ENCODE measurements around the gene FNIP1. TPM values are rescaled to one million over a fixed set of nuclear protein-coding genes. Genes with fewer than 3 reads are reported as not detected.
"Not testable (repeated sequence)": the region's sequence is repeated elsewhere in the genome, so short reads cannot be mapped to it uniquely, and the experiment has no call there.

The FNIP1 gene
- total RNA-seq, 2 donors from 2014 or later = 19.9 to 25.6 TPM

DNA sequence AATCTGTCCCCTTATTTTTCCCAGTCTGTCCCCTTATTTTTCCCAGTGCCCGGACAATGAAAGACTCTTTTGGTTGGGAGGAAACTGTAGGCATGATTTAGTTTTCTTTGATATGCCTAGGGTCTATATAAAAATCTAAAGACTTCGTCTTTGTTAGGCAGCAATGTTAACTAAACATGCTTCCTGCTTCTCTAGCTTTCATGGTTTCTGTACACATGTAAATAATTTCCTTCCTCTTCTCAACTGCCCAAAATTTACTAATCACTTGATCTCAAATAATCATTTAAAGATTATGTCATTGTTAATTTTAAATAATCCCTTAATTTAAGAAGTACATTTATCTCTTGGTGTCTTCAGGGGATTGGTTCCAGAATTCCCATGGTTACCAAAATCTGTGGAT, 114.0 kb downstream of the FNIP1 start:
- H3K27me3 ChIP-seq (ENCODE audit: control insufficient read depth, insufficient read depth, low read length, poor library complexity, severe bottlenecking) = no peaks in the 10 kb centered on the region
- Mint-ChIP-seq H3K36me3 (ENCODE audit: low read depth) (peaks cover 13% of the 10 kb centered on the region), H3K27ac (peak overlapping the region; percentile 72), H3K27me3 (ENCODE audit: insufficient read depth) (no peaks in the 10 kb centered on the region), H3K9me3 (no peaks in the 10 kb centered on the region), H3K4me3 (no peak overlapping the region), H3K4me1 (peaks cover 5% of the 10 kb centered on the region)
- no peaks in the 10 kb centered on the region for H3K9me3 ChIP-seq (ENCODE audit: control insufficient read depth, low read length)
- peaks cover 25% of the 10 kb centered on the region for H3K36me3 ChIP-seq (ENCODE audit: control insufficient read depth, insufficient read depth, low read length)
- 100% methylated on average over 1 to 2 of the region's 2 CpGs for WGBS, 2 experiments (ENCODE audit: insufficient coverage in 1 of 2, insufficient read length in 1 of 2)
- no peak overlapping the region for H3K27ac ChIP-seq (ENCODE audit: low read depth, low read length)
- H3K4me1 ChIP-seq (ENCODE audit: control insufficient read depth, insufficient read depth, low read length) = peaks cover 2% of the 10 kb centered on the region
- no peak for TF ChIP-seq CTCF (conservative IDR thresholded peaks at IDR 0.05)
- no peak overlapping the region for H3K4me3 ChIP-seq (ENCODE audit: low read length)
- H3K9ac ChIP-seq (ENCODE audit: extremely low read depth, low read length, poor library complexity, severe bottlenecking) = no peak overlapping the region
- DNase-seq = no peak

GRCh38 chr5:131682175-131682574, 114.6 kb downstream of the FNIP1 start:
- no peak for DNase-seq
- H3K36me3 Mint-ChIP-seq (ENCODE audit: low read depth) = peaks cover 17% of the 10 kb centered on the region
- H3K9me3 Mint-ChIP-seq = no peaks in the 10 kb centered on the region
- H3K27me3 ChIP-seq (ENCODE audit: control insufficient read depth, insufficient read depth, low read length, poor library complexity, severe bottlenecking) = no peaks in the 10 kb centered on the region
- no peak overlapping the region for H3K27ac Mint-ChIP-seq
- TF ChIP-seq CTCF (conservative IDR thresholded peaks at IDR 0.05) = no peak
- H3K36me3 ChIP-seq (ENCODE audit: control insufficient read depth, insufficient read depth, low read length) = peaks cover 30% of the 10 kb centered on the region
- no peak overlapping the region for H3K27ac ChIP-seq (ENCODE audit: low read depth, low read length)
- H3K4me1 ChIP-seq (ENCODE audit: control insufficient read depth, insufficient read depth, low read length) = no peaks in the 10 kb centered on the region
- no peaks in the 10 kb centered on the region for H3K27me3 Mint-ChIP-seq (ENCODE audit: insufficient read depth)
- H3K4me1 Mint-ChIP-seq = no peaks in the 10 kb centered on the region
- no peak overlapping the region for H3K4me3 Mint-ChIP-seq
- no peak overlapping the region for H3K4me3 ChIP-seq (ENCODE audit: low read length)
- no peak overlapping the region for H3K9ac ChIP-seq (ENCODE audit: extremely low read depth, low read length, poor library complexity, severe bottlenecking)
- H3K9me3 ChIP-seq (ENCODE audit: control insufficient read depth, low read length) = no peaks in the 10 kb centered on the region
- WGBS, 2 experiments (ENCODE audit: insufficient coverage in 1 of 2, insufficient read length in 1 of 2) = 71 to 94% methylated on average over 1 to 5 of the region's 5 CpGs

- no peaks in the 10 kb centered on the region for H3K4me1 ChIP-seq (ENCODE audit: control insufficient read depth, insufficient read depth, low read length)
- Mint-ChIP-seq H3K27ac (no peak overlapping the region), H3K36me3 (ENCODE audit: low read depth) (peaks cover 30% of the 10 kb centered on the region), H3K9me3 (no peaks in the 10 kb centered on the region), H3K27me3 (ENCODE audit: insufficient read depth) (no peaks in the 10 kb centered on the region), H3K4me3 (no peak overlapping the region), H3K4me1 (no peaks in the 10 kb centered on the region)
- WGBS, 2 experiments (ENCODE audit: insufficient coverage in 1 of 2, insufficient read length in 1 of 2) = 100% methylated on average over 1 of the region's 1 CpG; no CpG with 5 or more reads in 1 of the 2 experiments
- H3K27me3 ChIP-seq (ENCODE audit: control insufficient read depth, insufficient read depth, low read length, poor library complexity, severe bottlenecking) = no peaks in the 10 kb centered on the region
- no peak overlapping the region for H3K4me3 ChIP-seq (ENCODE audit: low read length)
- H3K27ac ChIP-seq (ENCODE audit: low read depth, low read length) = no peak overlapping the region
- H3K9ac ChIP-seq (ENCODE audit: extremely low read depth, low read length, poor library complexity, severe bottlenecking) = no peak overlapping the region
- DNase-seq = no peak
- TF ChIP-seq CTCF (conservative IDR thresholded peaks at IDR 0.05) = no peak
- peaks cover 43% of the 10 kb centered on the region for H3K36me3 ChIP-seq (ENCODE audit: control insufficient read depth, insufficient read depth, low read length)
- H3K9me3 ChIP-seq (ENCODE audit: control insufficient read depth, low read length) = no peaks in the 10 kb centered on the region
Observed at GRCh38 chr5:131679911-131680310, 116.9 kb downstream of the FNIP1 start.

DNA sequence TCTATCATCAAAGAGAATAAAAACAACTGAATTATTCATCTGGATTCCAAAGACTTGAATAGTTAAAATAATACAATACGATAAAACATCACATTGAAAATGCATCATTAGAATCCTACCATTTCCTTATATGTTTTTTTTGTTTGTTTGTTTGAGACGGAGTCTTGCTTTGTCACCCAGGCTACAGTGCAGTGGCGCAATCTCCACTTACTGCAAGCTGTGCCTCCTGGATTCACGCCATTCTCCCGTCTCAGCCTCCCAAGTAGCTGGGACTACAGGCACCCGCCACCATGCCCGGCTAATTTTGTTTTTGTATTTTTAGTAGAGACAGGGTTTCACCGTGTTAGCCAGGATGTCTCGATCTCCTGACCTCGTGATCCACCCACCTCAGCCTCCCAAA, 118.5 kb downstream of the FNIP1 start:
- peaks cover 49% of the 10 kb centered on the region for H3K36me3 ChIP-seq (ENCODE audit: control insufficient read depth, insufficient read depth, low read length)
- not testable (repeated sequence) for H3K27ac ChIP-seq (ENCODE audit: low read depth, low read length); H3K4me1 ChIP-seq (ENCODE audit: control insufficient read depth, insufficient read depth, low read length); H3K9me3 ChIP-seq (ENCODE audit: control insufficient read depth, low read length); H3K4me3 Mint-ChIP-seq; H3K4me1 Mint-ChIP-seq; H3K27ac Mint-ChIP-seq; H3K27me3 ChIP-seq (ENCODE audit: control insufficient read depth, insufficient read depth, low read length, poor library complexity, severe bottlenecking); DNase-seq; H3K27me3 Mint-ChIP-seq (ENCODE audit: insufficient read depth); H3K4me3 ChIP-seq (ENCODE audit: low read length); H3K9me3 Mint-ChIP-seq; H3K9ac ChIP-seq (ENCODE audit: extremely low read depth, low read length, poor library complexity, severe bottlenecking)
- peaks cover 39% of the 10 kb centered on the region for H3K36me3 Mint-ChIP-seq (ENCODE audit: low read depth)
- WGBS, 2 experiments (ENCODE audit: insufficient coverage in 1 of 2, insufficient read length in 1 of 2) = 99 to 100% methylated on average over 1 to 7 of the region's 10 CpGs
